Spleen (tissue), 7 donors: Measurements from ENCODE around the gene RHOXF2B.
"Not testable (repeated sequence)": the region's sequence is repeated elsewhere in the genome, so short reads cannot be mapped to it uniquely, and the experiment has no call there.

Source experiments
- POLR2A ChIP-seq, 3 donors: fragments of 450-650 bp; IDR thresholded peaks; one replicate each; pipeline ENCODE4 v1.5.1; 2017; ENCODE audit warnings: antibody characterized with exemption in 3 of 3, mild to moderate bottlenecking in 1 of 3
- POLR2AphosphoS5 ChIP-seq, 3 donors: sonication (generic); formaldehyde crosslinking; IDR thresholded peaks; one replicate each; pipeline ENCODE4 v1.5.1; 2017; ENCODE audit warnings: antibody characterized with exemption in 3 of 3
- TF ChIP-seq, protein P1 (sequence below), 11 experiments: fragments of 200-600 bp in 7 of 11; fragments of 450-650 bp in 4 of 11; sonication (generic) in 4 of 11; IDR thresholded peaks in 8 of 11; conservative IDR thresholded peaks in 3 of 11; 1 replicate in 7 of 11; 2 replicates in 4 of 11; pipeline versions ENCODE4 v1.4.0 to v1.8.0; 2016 to 2021; ENCODE audit warnings: antibody characterized with exemption in 11 of 11, inconsistent platforms in 4 of 11, mild to moderate bottlenecking in 1 of 11
- donor health status: DM: no; HTN: no; CAD: no; lungs with moderate emphysema.
- donor health status: DM: no; HTN: no; CAD: no.
- donor health status: DM: no; HTN: no; CAD: no.

DNA sequence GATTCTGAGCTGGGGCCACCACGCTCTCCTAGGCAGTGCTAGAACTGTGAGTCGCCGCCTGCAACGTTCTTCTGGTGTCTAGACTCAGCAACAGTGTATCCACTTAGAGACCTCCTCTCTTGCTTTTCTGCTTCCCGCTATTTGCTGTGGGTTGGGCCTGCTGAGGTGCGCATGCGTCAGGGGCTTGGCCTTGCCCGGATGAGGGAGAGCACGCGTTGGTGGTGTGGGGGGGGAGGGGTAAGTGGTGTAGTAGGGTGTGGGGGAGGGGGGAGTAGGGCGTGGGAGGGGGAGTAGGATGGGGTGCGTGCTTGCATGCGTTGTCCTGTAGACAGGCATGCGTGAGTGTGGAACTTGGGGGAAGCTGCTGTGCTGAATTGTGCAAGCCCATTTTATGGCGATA lies at the start of gene RHOXF2B:
- TF ChIP-seq, protein P1, sequence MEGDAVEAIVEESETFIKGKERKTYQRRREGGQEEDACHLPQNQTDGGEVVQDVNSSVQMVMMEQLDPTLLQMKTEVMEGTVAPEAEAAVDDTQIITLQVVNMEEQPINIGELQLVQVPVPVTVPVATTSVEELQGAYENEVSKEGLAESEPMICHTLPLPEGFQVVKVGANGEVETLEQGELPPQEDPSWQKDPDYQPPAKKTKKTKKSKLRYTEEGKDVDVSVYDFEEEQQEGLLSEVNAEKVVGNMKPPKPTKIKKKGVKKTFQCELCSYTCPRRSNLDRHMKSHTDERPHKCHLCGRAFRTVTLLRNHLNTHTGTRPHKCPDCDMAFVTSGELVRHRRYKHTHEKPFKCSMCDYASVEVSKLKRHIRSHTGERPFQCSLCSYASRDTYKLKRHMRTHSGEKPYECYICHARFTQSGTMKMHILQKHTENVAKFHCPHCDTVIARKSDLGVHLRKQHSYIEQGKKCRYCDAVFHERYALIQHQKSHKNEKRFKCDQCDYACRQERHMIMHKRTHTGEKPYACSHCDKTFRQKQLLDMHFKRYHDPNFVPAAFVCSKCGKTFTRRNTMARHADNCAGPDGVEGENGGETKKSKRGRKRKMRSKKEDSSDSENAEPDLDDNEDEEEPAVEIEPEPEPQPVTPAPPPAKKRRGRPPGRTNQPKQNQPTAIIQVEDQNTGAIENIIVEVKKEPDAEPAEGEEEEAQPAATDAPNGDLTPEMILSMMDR (IDR thresholded peaks at IDR 0.05 in 8 of 11, conservative IDR thresholded peaks at IDR 0.05 in 3 of 11): not testable (repeated sequence)
- TF ChIP-seq POLR2A, POLR2AphosphoS5 (IDR thresholded peaks at IDR 0.05): not testable (repeated sequence)
